ENCODE measurements around the gene TBXAS1.

- no peak for TF ChIP-seq CTCF (IDR thresholded peaks at IDR 0.05; ENCODE audit: low read depth, low read length, poor library complexity, severe bottlenecking)
- TF ChIP-seq EZH2phosphoT487 (IDR thresholded peaks at IDR 0.05; ENCODE audit: borderline replicate concordance, low read length) = no peak
Measured at GRCh38 chr7:139902436-139903102, 73.5 kb downstream of the TBXAS1 start.

Data from DOHH2 (cell line).